HEK293 (cell line): ENCODE results near the gene NEIL3.

ENCODE experiments used
- CTCF ChIA-PET: fragments of 350-600 bp; formaldehyde crosslinking; extraction: SDS; loops from one replicate; lab custom pipeline; 2021; ENCODE audit warnings: antibody characterized with exemption; lab: Yijun Ruan, JAX
- POLR2A ChIA-PET: fragments of 300-600 bp; formaldehyde crosslinking; extraction: SDS; loops from one replicate; lab custom pipeline; 2020; ENCODE audit warnings: antibody characterized with exemption, inconsistent platforms; lab: Yijun Ruan, JAX
- H3K27ac ChIP-seq: fragments of 200-500 bp; sonication (Bioruptor generic); 2 replicates; pipeline ENCODE4 v1.5.1; 2014; ENCODE audit warnings: low read depth, low read length, control low read depth, inconsistent platforms; ENCODE audit errors: extremely low read depth
- H3K36me3 ChIP-seq, 2 experiments: fragments of 200-500 bp in 1 of 2; sonication (Bioruptor generic) in 1 of 2; 1 replicate in 1 of 2; 2 replicates in 1 of 2; pipeline ENCODE4 v1.5.1; 2014 to 2017; ENCODE audit warnings: inconsistent platforms in 2 of 2, low read length in 2 of 2; ENCODE audit not compliant: control insufficient read depth in 2 of 2, insufficient read depth in 1 of 2
- H3K4me1 ChIP-seq: fragments of 200-500 bp; sonication (Bioruptor generic); 2 replicates; pipeline ENCODE4 v1.5.1; 2014; ENCODE audit warnings: mild to moderate bottlenecking, low read length, inconsistent platforms; ENCODE audit not compliant: control insufficient read depth, insufficient read depth
- H3K4me3 ChIP-seq: 2 replicates; pipeline ENCODE4 v1.5.1; 2011; ENCODE audit warnings: low read depth, mild to moderate bottlenecking, control low read depth, low read length, moderate library complexity
- H3K9me3 ChIP-seq: fragments of 200-500 bp; sonication (Bioruptor generic); 2 replicates; pipeline ENCODE4 v1.5.1; 2014; ENCODE audit warnings: low read depth, low read length, inconsistent platforms; ENCODE audit not compliant: control insufficient read depth, insufficient read depth
- AEBP2 ChIP-seq: fragments of 450-650 bp; formaldehyde crosslinking; IDR thresholded peaks from 2 replicates; pipeline ENCODE4 v1.5.1; 2016; ENCODE audit warnings: missing biosample characterization, missing genetic modification characterization, borderline replicate concordance
- ATF2 ChIP-seq: fragments of 450-650 bp; formaldehyde crosslinking; IDR thresholded peaks from 2 replicates; pipeline ENCODE4 v1.5.1; 2016; ENCODE audit warnings: missing biosample characterization, missing genetic modification characterization, low read depth
- GLIS1 ChIP-seq: fragments of 450-650 bp; formaldehyde crosslinking; IDR thresholded peaks from 2 replicates; pipeline ENCODE4 v1.5.1; 2016; ENCODE audit warnings: missing biosample characterization, missing genetic modification characterization
- HOXD13 ChIP-seq: sonication (generic); formaldehyde crosslinking; IDR thresholded peaks from 2 replicates; pipeline ENCODE4 v1.8.0; 2022; ENCODE audit warnings: missing genetic modification reagents, borderline replicate concordance
- MZF1 ChIP-seq: fragments of 450-650 bp; formaldehyde crosslinking; IDR thresholded peaks from 2 replicates; pipeline ENCODE4 v1.5.1; 2017; ENCODE audit warnings: missing biosample characterization, missing genetic modification characterization, borderline replicate concordance
- OSR2 ChIP-seq: fragments of 450-650 bp; formaldehyde crosslinking; IDR thresholded peaks from 2 replicates; pipeline ENCODE4 v1.5.1; 2016; ENCODE audit warnings: missing biosample characterization, missing genetic modification characterization
- RBAK ChIP-seq: fragments of 450-650 bp; formaldehyde crosslinking; IDR thresholded peaks from 2 replicates; pipeline ENCODE4 v1.5.1; 2016; ENCODE audit warnings: missing biosample characterization, missing genetic modification characterization
- SCRT1 ChIP-seq: fragments of 450-650 bp; formaldehyde crosslinking; IDR thresholded peaks from 2 replicates; pipeline ENCODE4 v1.5.1; 2016; ENCODE audit warnings: missing biosample characterization, missing genetic modification characterization, borderline replicate concordance
- SCRT2 ChIP-seq: fragments of 450-650 bp; formaldehyde crosslinking; IDR thresholded peaks from 2 replicates; pipeline ENCODE4 v1.5.1; 2016; ENCODE audit warnings: missing biosample characterization, missing genetic modification characterization
- TRIM28 ChIP-seq: IDR thresholded peaks from 2 replicates; pipeline ENCODE4 v1.6.1; 2011; ENCODE audit warnings: low read length, control low read depth, borderline replicate concordance
- YY1 ChIP-seq: fragments of 450-650 bp; formaldehyde crosslinking; IDR thresholded peaks from 2 replicates; pipeline ENCODE4 v1.5.1; 2018; ENCODE audit warnings: missing biosample characterization, missing genetic modification characterization
- ZBTB21 ChIP-seq: fragments of 450-650 bp; formaldehyde crosslinking; IDR thresholded peaks from 2 replicates; pipeline ENCODE4 v1.5.1; 2017; ENCODE audit warnings: missing biosample characterization, missing genetic modification characterization
- ZFHX2 ChIP-seq: fragments of 450-650 bp; formaldehyde crosslinking; conservative IDR thresholded peaks from 2 replicates; pipeline ENCODE4 v1.5.1; 2016; ENCODE audit warnings: missing biosample characterization, missing genetic modification characterization
- ZFP3 ChIP-seq: fragments of 450-650 bp; formaldehyde crosslinking; IDR thresholded peaks from 2 replicates; pipeline ENCODE4 v1.5.1; 2016; ENCODE audit warnings: low read depth, missing biosample characterization, missing genetic modification characterization
- ZNF138 ChIP-seq: fragments of 450-650 bp; formaldehyde crosslinking; IDR thresholded peaks from 2 replicates; pipeline ENCODE4 v1.5.1; 2016; ENCODE audit warnings: missing biosample characterization, missing genetic modification characterization, borderline replicate concordance
- ZNF146 ChIP-seq: fragments of 450-650 bp; formaldehyde crosslinking; IDR thresholded peaks from 2 replicates; pipeline ENCODE4 v1.5.1; 2016; ENCODE audit warnings: missing biosample characterization, missing genetic modification characterization
- ZNF174 ChIP-seq: fragments of 450-650 bp; formaldehyde crosslinking; IDR thresholded peaks from 2 replicates; pipeline ENCODE4 v1.5.0; 2017; ENCODE audit warnings: missing biosample characterization, mild to moderate bottlenecking, missing genetic modification characterization
- ZNF175 ChIP-seq: fragments of 450-650 bp; formaldehyde crosslinking; IDR thresholded peaks from 2 replicates; pipeline ENCODE4 v1.5.1; 2016; ENCODE audit warnings: missing biosample characterization, missing genetic modification characterization
- ZNF184 ChIP-seq: fragments of 450-650 bp; IDR thresholded peaks from 2 replicates; pipeline ENCODE4 v1.5.1; 2018; ENCODE audit warnings: missing biosample characterization, mild to moderate bottlenecking, missing genetic modification characterization
- ZNF239 ChIP-seq: fragments of 450-650 bp; formaldehyde crosslinking; IDR thresholded peaks from 2 replicates; pipeline ENCODE4 v1.5.1; 2016; ENCODE audit warnings: missing biosample characterization, missing genetic modification characterization
- ZNF394 ChIP-seq: fragments of 450-650 bp; formaldehyde crosslinking; IDR thresholded peaks from 2 replicates; pipeline ENCODE4 v1.5.1; 2016; ENCODE audit warnings: missing biosample characterization, missing genetic modification characterization, mild to moderate bottlenecking, moderate library complexity, borderline replicate concordance
- ZNF423 ChIP-seq: fragments of 450-650 bp; formaldehyde crosslinking; IDR thresholded peaks from 2 replicates; pipeline ENCODE4 v1.5.1; 2016; ENCODE audit warnings: missing biosample characterization, missing genetic modification characterization
- ZNF510 ChIP-seq: fragments of 450-650 bp; formaldehyde crosslinking; IDR thresholded peaks from 2 replicates; pipeline ENCODE4 v1.5.1; 2018; ENCODE audit warnings: mild to moderate bottlenecking, missing genetic modification characterization, missing biosample characterization; ENCODE audit not compliant: insufficient replicate concordance
- ZNF624 ChIP-seq: fragments of 450-650 bp; formaldehyde crosslinking; IDR thresholded peaks from 2 replicates; pipeline ENCODE4 v1.5.1; 2017; ENCODE audit warnings: missing biosample characterization, missing genetic modification characterization
- ZNF654 ChIP-seq: fragments of 450-650 bp; formaldehyde crosslinking; IDR thresholded peaks from 2 replicates; pipeline ENCODE4 v1.5.1; 2016; ENCODE audit warnings: low read depth, missing biosample characterization, missing genetic modification characterization
- ZNF747 ChIP-seq: fragments of 450-650 bp; formaldehyde crosslinking; IDR thresholded peaks from 2 replicates; pipeline ENCODE4 v1.5.1; 2016; ENCODE audit warnings: missing biosample characterization, missing genetic modification characterization
- ZSCAN16 ChIP-seq: fragments of 450-650 bp; formaldehyde crosslinking; IDR thresholded peaks from 2 replicates; pipeline ENCODE4 v1.5.1; 2016; ENCODE audit warnings: missing biosample characterization, missing genetic modification characterization
- ZXDB ChIP-seq: fragments of 450-650 bp; formaldehyde crosslinking; IDR thresholded peaks from 2 replicates; pipeline ENCODE4 v1.5.1; 2016; ENCODE audit warnings: missing biosample characterization, missing genetic modification characterization
- TF ChIP-seq, protein P1 (sequence below): fragments of 450-650 bp; formaldehyde crosslinking; IDR thresholded peaks from 2 replicates; pipeline ENCODE4 v1.5.1; 2016; ENCODE audit warnings: missing biosample characterization, missing genetic modification characterization
- TF ChIP-seq, protein P2 (sequence below): fragments of 450-650 bp; formaldehyde crosslinking; IDR thresholded peaks from 2 replicates; pipeline ENCODE4 v1.5.1; 2016; ENCODE audit warnings: missing biosample characterization, missing genetic modification characterization

NEIL3 gene

GRCh38 chr4:177288335-177288734, 21.3 kb upstream of the NEIL3 start:
- POLR2A ChIA-PET = no interaction called here
- H3K9me3 ChIP-seq = no peaks in the 10 kb centered on the region
- no peak for TF ChIP-seq GLIS1
- TF ChIP-seq ZBTB21 (tag by site-specific recombination) = no peak
- no peak for TF ChIP-seq RBAK
- no peak for TF ChIP-seq HOXD13
- no peak for TF ChIP-seq ZNF624 (tag by site-specific recombination)
- no peak for TF ChIP-seq ZXDB (tag by site-specific recombination)
- no peak for TF ChIP-seq ZNF146
- TF ChIP-seq, protein P1, sequence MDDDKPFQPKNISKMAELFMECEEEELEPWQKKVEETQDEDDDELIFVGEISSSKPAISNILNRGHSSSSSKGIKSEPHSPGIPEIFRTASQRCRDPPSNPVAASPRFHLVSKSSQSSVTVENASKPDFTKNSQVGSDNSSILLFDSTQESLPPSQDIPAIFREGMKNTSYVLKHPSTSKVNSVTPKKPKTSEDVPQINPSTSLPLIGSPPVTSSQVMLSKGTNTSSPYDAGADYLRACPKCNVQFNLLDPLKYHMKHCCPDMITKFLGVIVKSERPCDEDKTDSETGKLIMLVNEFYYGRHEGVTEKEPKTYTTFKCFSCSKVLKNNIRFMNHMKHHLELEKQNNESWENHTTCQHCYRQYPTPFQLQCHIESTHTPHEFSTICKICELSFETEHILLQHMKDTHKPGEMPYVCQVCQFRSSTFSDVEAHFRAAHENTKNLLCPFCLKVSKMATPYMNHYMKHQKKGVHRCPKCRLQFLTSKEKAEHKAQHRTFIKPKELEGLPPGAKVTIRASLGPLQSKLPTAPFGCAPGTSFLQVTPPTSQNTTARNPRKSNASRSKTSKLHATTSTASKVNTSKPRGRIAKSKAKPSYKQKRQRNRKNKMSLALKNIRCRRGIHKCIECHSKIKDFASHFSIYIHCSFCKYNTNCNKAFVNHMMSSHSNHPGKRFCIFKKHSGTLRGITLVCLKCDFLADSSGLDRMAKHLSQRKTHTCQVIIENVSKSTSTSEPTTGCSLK (tag by site-specific recombination) = no peak
- no peak for TF ChIP-seq ZNF138
- TF ChIP-seq ZFHX2 (tag by site-specific recombination) = no peak
- TF ChIP-seq ZNF510 (tag by site-specific recombination) = no peak
- no peak for TF ChIP-seq AEBP2 (tag by site-specific recombination)
- TF ChIP-seq ZNF747 (tag by site-specific recombination) = no peak
- no peak for TF ChIP-seq ZNF423 (tag by site-specific recombination)
- no peak overlapping the region for H3K27ac ChIP-seq
- no peaks in the 10 kb centered on the region for H3K4me1 ChIP-seq
- H3K36me3 ChIP-seq = no peaks in the 10 kb centered on the region
- CTCF ChIA-PET = no interaction called here
- H3K4me3 ChIP-seq = no peak overlapping the region

- H3K4me1 ChIP-seq = no peaks in the 10 kb centered on the region
- H3K9me3 ChIP-seq = no peaks in the 10 kb centered on the region
- ChIA-PET CTCF (no interaction called here), POLR2A (no interaction called here)
- no peaks in the 10 kb centered on the region for H3K36me3 ChIP-seq
- TF ChIP-seq ZNF239 (tag by site-specific recombination) = no peak
- no peak for TF ChIP-seq ZBTB21 (tag by site-specific recombination)
- TF ChIP-seq ZSCAN16 = no peak
- peak; percentile 50; the same call in 1 of the 2 replicates for TF ChIP-seq ATF2
- no peak overlapping the region for H3K27ac ChIP-seq
- no peak overlapping the region for H3K4me3 ChIP-seq
Measured at GRCh38 chr4:177290780-177291179, 18.9 kb upstream of the NEIL3 start.

- Histone ChIP-seq H3K4me3 (no peak overlapping the region), H3K27ac (no peak overlapping the region), H3K4me1 (no peaks in the 10 kb centered on the region), H3K36me3 (no peaks in the 10 kb centered on the region), H3K9me3 (no peaks in the 10 kb centered on the region)
- CTCF ChIA-PET = no interaction called here
- POLR2A ChIA-PET = interaction anchor here (0.5 kb wide), 1 partner anchor 17 kb away, joined by 3 read pairs; the partner anchor contains the start of gene NEIL3
- no peak for TF ChIP-seq ZNF654 (tag by site-specific recombination)
- no peak for TF ChIP-seq ZFP3 (tag by site-specific recombination)
- no peak for TF ChIP-seq YY1
- TF ChIP-seq OSR2 (tag by site-specific recombination) = no peak
- TF ChIP-seq, protein P2, sequence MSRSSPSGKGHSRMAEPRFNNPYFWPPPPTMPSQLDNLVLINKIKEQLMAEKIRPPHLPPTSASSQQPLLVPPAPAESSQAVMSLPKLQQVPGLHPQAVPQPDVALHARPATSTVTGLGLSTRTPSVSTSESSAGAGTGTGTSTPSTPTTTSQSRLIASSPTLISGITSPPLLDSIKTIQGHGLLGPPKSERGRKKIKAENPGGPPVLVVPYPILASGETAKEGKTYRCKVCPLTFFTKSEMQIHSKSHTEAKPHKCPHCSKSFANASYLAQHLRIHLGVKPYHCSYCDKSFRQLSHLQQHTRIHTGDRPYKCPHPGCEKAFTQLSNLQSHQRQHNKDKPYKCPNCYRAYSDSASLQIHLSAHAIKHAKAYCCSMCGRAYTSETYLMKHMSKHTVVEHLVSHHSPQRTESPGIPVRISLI (tag by site-specific recombination) = no peak
- TF ChIP-seq SCRT2 = no peak
- no peak for TF ChIP-seq TRIM28
- no peak for TF ChIP-seq ZNF394
- no peak for TF ChIP-seq ZNF175 (tag by site-specific recombination)
- TF ChIP-seq ZNF184 (tag by site-specific recombination) = no peak
- no peak for TF ChIP-seq MZF1
- TF ChIP-seq SCRT1 (tag by site-specific recombination) = no peak
- no peak for TF ChIP-seq ZNF174 (tag by site-specific recombination)
Measured at GRCh38 chr4:177292171-177292570, 17.5 kb upstream of the NEIL3 start.
